GM12878 (cell line): Measurements from ENCODE around the gene KCNK1. TPM values are rescaled to one million over a fixed set of nuclear protein-coding genes. Genes with fewer than 3 reads are reported as not detected.

ENCODE experiments used
- EGR1 ChIP-seq, 2 experiments: IDR thresholded peaks; 1 replicate in 1 of 2; 2 replicates in 1 of 2; pipeline ENCODE4 v1.6.1; 2011 to 2012; ENCODE audit warnings: low read depth in 2 of 2, low read length in 2 of 2, borderline replicate concordance in 1 of 2, mild to moderate bottlenecking in 1 of 2, moderate library complexity in 1 of 2
- GATAD2B ChIP-seq: fragments of 450-650 bp; conservative IDR thresholded peaks from 2 replicates; pipeline ENCODE4 v1.6.1; 2017; ENCODE audit warnings: low read depth, mild to moderate bottlenecking, moderate library complexity
- HDAC6 ChIP-seq: fragments of 200-600 bp; sonication (generic); IDR thresholded peaks from one replicate; pipeline ENCODE4 v1.8.0; 2017; ENCODE audit warnings: antibody characterized with exemption; ENCODE audit not compliant: unreplicated experiment
- IKZF1 ChIP-seq: fragments of 450-650 bp; conservative IDR thresholded peaks from 2 replicates; pipeline ENCODE4 v1.6.1; 2017; ENCODE audit warnings: antibody characterized with exemption, mild to moderate bottlenecking
- IRF5 ChIP-seq: fragments of 450-650 bp; IDR thresholded peaks from 2 replicates; pipeline ENCODE4 v1.6.1; 2017; ENCODE audit warnings: borderline replicate concordance
- KDM1A ChIP-seq: fragments of 200-600 bp; sonication (generic); IDR thresholded peaks from 2 replicates; pipeline ENCODE4 v1.6.1; 2016; ENCODE audit warnings: borderline replicate concordance
- KLF5 ChIP-seq: fragments of 450-650 bp; IDR thresholded peaks from 2 replicates; pipeline ENCODE4 v1.6.1; 2014; ENCODE audit warnings: mild to moderate bottlenecking; ENCODE audit not compliant: partially characterized antibody
- NFYB ChIP-seq: IDR thresholded peaks from 2 replicates; pipeline ENCODE4 v1.6.1; 2011; ENCODE audit warnings: low read depth, mild to moderate bottlenecking, low read length, improper control_type of control experiment, moderate library complexity; ENCODE audit not compliant: insufficient read depth
- NRF1 ChIP-seq: conservative IDR thresholded peaks from 2 replicates; pipeline ENCODE4 v1.6.1; 2011; ENCODE audit warnings: mild to moderate bottlenecking, low read depth, low read length, improper control_type of control experiment
- PBX3 ChIP-seq: IDR thresholded peaks from 2 replicates; pipeline ENCODE4 v1.6.1; 2011; ENCODE audit warnings: mild to moderate bottlenecking, low read depth, low read length, moderate library complexity; ENCODE audit not compliant: insufficient replicate concordance
- SMAD1 ChIP-seq: fragments of 450-650 bp; IDR thresholded peaks from 2 replicates; pipeline ENCODE4 v1.6.1; 2018; ENCODE audit warnings: mild to moderate bottlenecking, low read depth; ENCODE audit not compliant: partially characterized antibody
- SREBF1 ChIP-seq: IDR thresholded peaks from 2 replicates; pipeline ENCODE4 v1.6.1; 2012; ENCODE audit warnings: mild to moderate bottlenecking, low read length
- ZNF592 ChIP-seq: fragments of 450-650 bp; IDR thresholded peaks from 2 replicates; pipeline ENCODE4 v1.6.1; 2017; ENCODE audit warnings: mild to moderate bottlenecking, moderate library complexity
- polyA plus RNA-seq, 11 experiments: library from polyadenylated mRNA; depleted of rRNA in 4 of 11; unstranded in 6 of 11; stranded (reverse) in 5 of 11; fragments of >200 nt; fragmentation: Nextera tagmentation in 4 of 11; fragmentation: Illumina TruSeq in 1 of 11; extraction: Ambion mirVana in 4 of 11; extraction: Trizol in 1 of 11; gene quantifications; 1 replicate in 1 of 11; 2 replicates in 10 of 11; pipeline versions ENCODE4 v1.2.1 to v1.2.3, GENCODE V29; 2011 to 2016; ENCODE audit warnings: inconsistent platforms in 2 of 11, missing spikeins in 2 of 11, low read depth in 1 of 11
- total RNA-seq, 4 experiments: library from RNA; depleted of rRNA in 3 of 4; stranded (reverse); fragments of >200 nt in 3 of 4; fragmentation: Illumina TruSeq in 1 of 4; extraction: Trizol in 1 of 4; gene quantifications; 2 replicates each; pipeline versions ENCODE4 v1.2.1 to v1.2.3, GENCODE V29; 2013 to 2021
- TF ChIP-seq, protein P1 (sequence below): IDR thresholded peaks from 2 replicates; pipeline ENCODE4 v1.6.1; 2012; ENCODE audit warnings: improper control_type of control experiment, low read depth, low read length; ENCODE audit not compliant: insufficient replicate concordance
- TF ChIP-seq, protein P2 (sequence below): IDR thresholded peaks from 2 replicates; pipeline ENCODE4 v1.6.1; 2011; ENCODE audit warnings: low read depth, mild to moderate bottlenecking, low read length, moderate library complexity, borderline replicate concordance; ENCODE audit errors: extremely low read depth

Gene KCNK1
- total and polyA plus RNA-seq, 10 of the 15 experiments (the other 5 are each of a cell fraction or from before 2014, with no cell fraction given) = 9.4 to 27.6 (median 15.1) TPM

- no peak for TF ChIP-seq PBX3
- no peak for TF ChIP-seq KDM1A
- peak; percentile 74 for TF ChIP-seq SMAD1
- no peak; the same call in none of the 2 replicates for TF ChIP-seq GATAD2B
- TF ChIP-seq, protein P1, sequence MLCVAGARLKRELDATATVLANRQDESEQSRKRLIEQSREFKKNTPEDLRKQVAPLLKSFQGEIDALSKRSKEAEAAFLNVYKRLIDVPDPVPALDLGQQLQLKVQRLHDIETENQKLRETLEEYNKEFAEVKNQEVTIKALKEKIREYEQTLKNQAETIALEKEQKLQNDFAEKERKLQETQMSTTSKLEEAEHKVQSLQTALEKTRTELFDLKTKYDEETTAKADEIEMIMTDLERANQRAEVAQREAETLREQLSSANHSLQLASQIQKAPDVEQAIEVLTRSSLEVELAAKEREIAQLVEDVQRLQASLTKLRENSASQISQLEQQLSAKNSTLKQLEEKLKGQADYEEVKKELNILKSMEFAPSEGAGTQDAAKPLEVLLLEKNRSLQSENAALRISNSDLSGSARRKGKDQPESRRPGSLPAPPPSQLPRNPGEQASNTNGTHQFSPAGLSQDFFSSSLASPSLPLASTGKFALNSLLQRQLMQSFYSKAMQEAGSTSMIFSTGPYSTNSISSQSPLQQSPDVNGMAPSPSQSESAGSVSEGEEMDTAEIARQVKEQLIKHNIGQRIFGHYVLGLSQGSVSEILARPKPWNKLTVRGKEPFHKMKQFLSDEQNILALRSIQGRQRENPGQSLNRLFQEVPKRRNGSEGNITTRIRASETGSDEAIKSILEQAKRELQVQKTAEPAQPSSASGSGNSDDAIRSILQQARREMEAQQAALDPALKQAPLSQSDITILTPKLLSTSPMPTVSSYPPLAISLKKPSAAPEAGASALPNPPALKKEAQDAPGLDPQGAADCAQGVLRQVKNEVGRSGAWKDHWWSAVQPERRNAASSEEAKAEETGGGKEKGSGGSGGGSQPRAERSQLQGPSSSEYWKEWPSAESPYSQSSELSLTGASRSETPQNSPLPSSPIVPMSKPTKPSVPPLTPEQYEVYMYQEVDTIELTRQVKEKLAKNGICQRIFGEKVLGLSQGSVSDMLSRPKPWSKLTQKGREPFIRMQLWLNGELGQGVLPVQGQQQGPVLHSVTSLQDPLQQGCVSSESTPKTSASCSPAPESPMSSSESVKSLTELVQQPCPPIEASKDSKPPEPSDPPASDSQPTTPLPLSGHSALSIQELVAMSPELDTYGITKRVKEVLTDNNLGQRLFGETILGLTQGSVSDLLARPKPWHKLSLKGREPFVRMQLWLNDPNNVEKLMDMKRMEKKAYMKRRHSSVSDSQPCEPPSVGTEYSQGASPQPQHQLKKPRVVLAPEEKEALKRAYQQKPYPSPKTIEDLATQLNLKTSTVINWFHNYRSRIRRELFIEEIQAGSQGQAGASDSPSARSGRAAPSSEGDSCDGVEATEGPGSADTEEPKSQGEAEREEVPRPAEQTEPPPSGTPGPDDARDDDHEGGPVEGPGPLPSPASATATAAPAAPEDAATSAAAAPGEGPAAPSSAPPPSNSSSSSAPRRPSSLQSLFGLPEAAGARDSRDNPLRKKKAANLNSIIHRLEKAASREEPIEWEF = no peak
- TF ChIP-seq ZNF592 = no peak
- no peak for TF ChIP-seq IRF5
- TF ChIP-seq, protein P2, sequence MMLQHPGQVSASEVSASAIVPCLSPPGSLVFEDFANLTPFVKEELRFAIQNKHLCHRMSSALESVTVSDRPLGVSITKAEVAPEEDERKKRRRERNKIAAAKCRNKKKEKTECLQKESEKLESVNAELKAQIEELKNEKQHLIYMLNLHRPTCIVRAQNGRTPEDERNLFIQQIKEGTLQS = no peak
- peak; percentile 88 for TF ChIP-seq NFYB
- TF ChIP-seq EGR1 (IDR thresholded peaks at IDR 0.05; ENCODE audit: borderline replicate concordance in 1 of 2, low read depth in 2 of 2, low read length in 2 of 2) = peak in 1 of 2 experiments; percentile 31; a peak in 1 of 3 replicates
- TF ChIP-seq KLF5 = no peak
- TF ChIP-seq HDAC6 = peak; percentile 57
- peak; percentile 66; the same call in 1 of the 2 replicates for TF ChIP-seq IKZF1
- TF ChIP-seq SREBF1 = no peak
- no peak for TF ChIP-seq NRF1
These were observed at the start of gene KCNK1 (continued) for GRCh38 chr1:233613252-233614172.
